Heart left ventricle (tissue), 13 donors: ENCODE results near the gene SLC9A9.

Source experiments
- POLR2A ChIP-seq, 2 donors: fragments of 450-650 bp; IDR thresholded peaks; one replicate each; pipeline ENCODE4 v1.6.1; 2017; ENCODE audit warnings: antibody characterized with exemption in 2 of 2, mild to moderate bottlenecking in 2 of 2, moderate library complexity in 2 of 2
- TF ChIP-seq, protein P1 (sequence below), 12 donors: fragments of 200-600 bp; sonication (generic) in 4 of 12; IDR thresholded peaks; one replicate each; pipeline versions ENCODE4 v1.5.0 to v1.8.0; 2018 to 2022; ENCODE audit warnings: antibody characterized with exemption in 12 of 12, mild to moderate bottlenecking in 5 of 12
- donor health status: ischemic (EF 13 %, LVEDD 7.1; RV severe dilation, severe dysfunction).
- donor health status: DM: no; HTN: yes; CAD: no.
- donor health status: DM: no; HTN: no; CAD: no.
- donor health status: ischemic (EF 25% LVEDD 6.9; RV normal size, moderate dysfunction).
- donor health status: ischemic (EF 25% LVEDD 5.7; RV mildly dilated, moderate dysfunction).
- donor health status: ischemic (EF 35%, LVEDD 5.7; RV mildly dilated, moderate dysfunction).
- donor health status: nonischemic (EF 11% LVEDD 7.7; RV severe dilation, severe dysfunction).
- donor health status: DM: yes; HTN: yes; CAD: no.
- donor health status: PGD.
- donor health status: ischemic (EF 29% LVEDD 5.4; RV normal size, mild dysfunction).
- donor health status: nonischemic (EF 23%, LVEDD 6.1; RV moderate dilation, normal function).

DNA sequence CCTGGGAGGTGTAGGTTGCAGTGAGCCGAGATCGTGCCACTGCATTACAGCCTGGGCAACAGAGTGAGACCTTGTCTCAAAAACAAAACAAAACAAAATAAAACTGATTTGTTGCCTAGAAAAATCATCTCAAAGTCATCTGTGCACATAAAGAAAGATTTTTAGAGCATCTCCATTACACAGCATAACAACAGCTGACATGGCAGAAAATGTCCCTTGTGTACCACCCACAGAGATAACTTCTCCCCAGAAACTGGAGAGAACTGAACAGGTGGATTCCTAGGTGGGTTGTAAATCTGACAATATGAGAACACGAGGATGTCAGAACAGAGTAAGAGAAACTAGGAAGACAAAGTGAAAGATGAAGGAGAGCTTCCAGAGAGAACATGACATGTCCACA lies 207.5 kb downstream of the SLC9A9 start:
- TF ChIP-seq, protein P1, sequence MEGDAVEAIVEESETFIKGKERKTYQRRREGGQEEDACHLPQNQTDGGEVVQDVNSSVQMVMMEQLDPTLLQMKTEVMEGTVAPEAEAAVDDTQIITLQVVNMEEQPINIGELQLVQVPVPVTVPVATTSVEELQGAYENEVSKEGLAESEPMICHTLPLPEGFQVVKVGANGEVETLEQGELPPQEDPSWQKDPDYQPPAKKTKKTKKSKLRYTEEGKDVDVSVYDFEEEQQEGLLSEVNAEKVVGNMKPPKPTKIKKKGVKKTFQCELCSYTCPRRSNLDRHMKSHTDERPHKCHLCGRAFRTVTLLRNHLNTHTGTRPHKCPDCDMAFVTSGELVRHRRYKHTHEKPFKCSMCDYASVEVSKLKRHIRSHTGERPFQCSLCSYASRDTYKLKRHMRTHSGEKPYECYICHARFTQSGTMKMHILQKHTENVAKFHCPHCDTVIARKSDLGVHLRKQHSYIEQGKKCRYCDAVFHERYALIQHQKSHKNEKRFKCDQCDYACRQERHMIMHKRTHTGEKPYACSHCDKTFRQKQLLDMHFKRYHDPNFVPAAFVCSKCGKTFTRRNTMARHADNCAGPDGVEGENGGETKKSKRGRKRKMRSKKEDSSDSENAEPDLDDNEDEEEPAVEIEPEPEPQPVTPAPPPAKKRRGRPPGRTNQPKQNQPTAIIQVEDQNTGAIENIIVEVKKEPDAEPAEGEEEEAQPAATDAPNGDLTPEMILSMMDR (IDR thresholded peaks at IDR 0.05): no peak
- TF ChIP-seq POLR2A (IDR thresholded peaks at IDR 0.05): no peak
